ENCODE measurements around the gene C3orf85.

Gene C3orf85

GRCh38 chr3:109161487-109162123 lies 25.1 kb downstream of the C3orf85 start:
- in situ Hi-C loops (cut with MboI; ENCODE audit: low pct_unique_long_range_greater_than_20kb, low sequenced_read_pairs, unreplicated experiment), result no loop called here
- no peak for DNase-seq (ENCODE audit: low spot score)

GRCh38 chr3:109165905-109166304 lies 29.4 kb downstream of the C3orf85 start:
- TF ChIP-seq CTCF (IDR thresholded peaks at IDR 0.05; ENCODE audit: extremely low read depth, insufficient read depth, missing control alignments), result no peak
- in situ Hi-C loops (cut with MboI; ENCODE audit: low pct_unique_long_range_greater_than_20kb, low sequenced_read_pairs, unreplicated experiment), result no loop called here
- no peak for DNase-seq (ENCODE audit: low spot score)

More at GRCh38 chr3:109161487-109162123, 25.1 kb downstream of the C3orf85 start:
- no peak for TF ChIP-seq CTCF (IDR thresholded peaks at IDR 0.05; ENCODE audit: extremely low read depth, insufficient read depth, missing control alignments)

- no peak for DNase-seq (ENCODE audit: low spot score)
- in situ Hi-C loops (cut with MboI; ENCODE audit: low pct_unique_long_range_greater_than_20kb, low sequenced_read_pairs, unreplicated experiment), result no loop called here
These were observed 35.0 kb downstream of the C3orf85 start for GRCh38 chr3:109171479-109171878.

GRCh38 chr3:109175411-109175810 lies 38.9 kb downstream of the C3orf85 start:
- TF ChIP-seq CTCF (IDR thresholded peaks at IDR 0.05; ENCODE audit: extremely low read depth, insufficient read depth, missing control alignments), result no peak
- in situ Hi-C loops (cut with MboI; ENCODE audit: low pct_unique_long_range_greater_than_20kb, low sequenced_read_pairs, unreplicated experiment), result no loop called here
- DNase-seq (ENCODE audit: low spot score), result no peak

More at GRCh38 chr3:109171479-109171878, 35.0 kb downstream of the C3orf85 start:
- TF ChIP-seq CTCF (IDR thresholded peaks at IDR 0.05; ENCODE audit: extremely low read depth, insufficient read depth, missing control alignments), result no peak

- no peak for DNase-seq (ENCODE audit: low spot score)
- no peak for TF ChIP-seq CTCF (IDR thresholded peaks at IDR 0.05; ENCODE audit: extremely low read depth, insufficient read depth, missing control alignments)
- in situ Hi-C loops (cut with MboI; ENCODE audit: low pct_unique_long_range_greater_than_20kb, low sequenced_read_pairs, unreplicated experiment), result no loop called here
These were observed 40.2 kb downstream of the C3orf85 start for GRCh38 chr3:109176726-109177125.

- TF ChIP-seq CTCF (IDR thresholded peaks at IDR 0.05; ENCODE audit: extremely low read depth, insufficient read depth, missing control alignments), result no peak
- DNase-seq (ENCODE audit: low spot score), result no peak
- in situ Hi-C loops (cut with MboI; ENCODE audit: low pct_unique_long_range_greater_than_20kb, low sequenced_read_pairs, unreplicated experiment), result no loop called here
These were observed 41.4 kb downstream of the C3orf85 start for GRCh38 chr3:109177908-109178307.

All from GM13977 (cell line).